GM23248 (cell line): Measurements from ENCODE around the gene SOX5. TPM values are rescaled to one million over a fixed set of nuclear protein-coding genes. Genes with fewer than 3 reads are reported as not detected.

Experiments used
- DNase-seq: peaks from one replicate; pipeline ENCODE4 v3.0.0-alpha.2; 2015
- H2AFZ ChIP-seq: fragments of 200-600 bp; sonication (generic); 2 replicates; pipeline ENCODE4 v1.6.1; 2016; ENCODE audit warnings: antibody characterized with exemption
- H3F3A ChIP-seq: fragments of 200-600 bp; sonication (generic); 2 replicates; pipeline ENCODE4 v1.6.1; 2016; ENCODE audit warnings: mild to moderate bottlenecking, antibody characterized with exemption, mixed run types; ENCODE audit not compliant: insufficient read depth
- H3K27ac ChIP-seq: fragments of 200-600 bp; sonication (generic); 2 replicates; pipeline ENCODE4 v1.5.1; 2016; ENCODE audit warnings: mild to moderate bottlenecking
- H3K27me3 ChIP-seq: fragments of 200-600 bp; sonication (generic); replicated peaks from 2 replicates; pipeline ENCODE4 v1.6.1; 2016; ENCODE audit warnings: mild to moderate bottlenecking; ENCODE audit not compliant: insufficient read depth
- H3K36me3 ChIP-seq: fragments of 200-600 bp; sonication (generic); 2 replicates; pipeline ENCODE4 v1.6.1; 2016; ENCODE audit warnings: low read depth, mild to moderate bottlenecking
- H3K4me1 ChIP-seq: fragments of 200-600 bp; sonication (generic); 2 replicates; pipeline ENCODE4 v1.6.1; 2016; ENCODE audit warnings: mild to moderate bottlenecking; ENCODE audit not compliant: insufficient read depth
- H3K4me2 ChIP-seq: fragments of 200-600 bp; sonication (generic); one replicate; pipeline ENCODE4 v1.6.1; 2016; ENCODE audit warnings: mild to moderate bottlenecking; ENCODE audit not compliant: unreplicated experiment
- H3K4me3 ChIP-seq: fragments of 200-600 bp; sonication (generic); 2 replicates; pipeline ENCODE4 v1.5.1; 2016; ENCODE audit warnings: mild to moderate bottlenecking
- H3K79me2 ChIP-seq: fragments of 200-600 bp; sonication (generic); 2 replicates; pipeline ENCODE4 v1.6.1; 2016; ENCODE audit warnings: mild to moderate bottlenecking; ENCODE audit not compliant: insufficient read depth
- H3K9ac ChIP-seq: fragments of 200-600 bp; sonication (generic); 2 replicates; pipeline ENCODE4 v1.6.1; 2016; ENCODE audit warnings: mild to moderate bottlenecking
- H3K9me2 ChIP-seq: fragments of 200-600 bp; sonication (generic); 2 replicates; pipeline ENCODE4 v1.6.1; 2016; ENCODE audit warnings: mixed run types, mild to moderate bottlenecking, moderate library complexity; ENCODE audit not compliant: insufficient read depth
- H3K9me3 ChIP-seq: fragments of 200-600 bp; sonication (generic); one replicate; pipeline ENCODE4 v1.6.1; 2017; ENCODE audit warnings: low read depth
- H4K20me1 ChIP-seq: fragments of 200-600 bp; sonication (generic); 2 replicates; pipeline ENCODE4 v1.6.0; 2016; ENCODE audit not compliant: insufficient read depth
- EZH2 ChIP-seq: fragments of 200-600 bp; sonication (generic); IDR thresholded peaks from 2 replicates; pipeline ENCODE4 v1.6.1; 2018; ENCODE audit warnings: antibody characterized with exemption, mild to moderate bottlenecking; ENCODE audit not compliant: insufficient read depth, poor library complexity, severe bottlenecking
- EZH2phosphoT487 ChIP-seq: fragments of 200-600 bp; sonication (generic); IDR thresholded peaks from 2 replicates; pipeline ENCODE4 v1.6.1; 2018; ENCODE audit warnings: antibody characterized with exemption, moderate library complexity, mild to moderate bottlenecking, low read depth; ENCODE audit not compliant: insufficient read depth
- WGBS, 2 experiments: methylation state at CpG; one replicate each; pipeline ENCODE4 v1.1.6; 2015 to 2017; ENCODE audit warnings: low lambda C conversion rate in 2 of 2, low coverage in 1 of 2; ENCODE audit errors: missing lambda C conversion rate in 2 of 2; 5-methylcytosine and 5-hydroxymethylcytosine counted together
- in situ Hi-C: fragments of 300-500 bp; cut with MboI; formaldehyde crosslinking; loops from 2 replicates; pipeline ENCODE4 v1.15.0; 2020
- polyA plus RNA-seq: library from polyadenylated mRNA; unstranded; fragments of >200 nt; fragmentation: Nextera tagmentation; extraction: Ambion mirVana; gene quantifications from 2 replicates; pipeline ENCODE4 v1.2.1, GENCODE V29; 2016
- total RNA-seq: library from RNA; depleted of rRNA; stranded (reverse); fragments of >200 nt; shearing (Covaris generic); gene quantifications from 2 replicates; pipeline ENCODE4 v1.2.3, GENCODE V29; 2014

Gene SOX5
- total and polyA plus RNA-seq, 2 experiments from 2014 or later, result not detected

GRCh38 chr12:23708185-23708837 lies 241.2 kb downstream of the SOX5 start:
- Histone ChIP-seq H3K27ac (no peak overlapping the region), H4K20me1 (no peaks in the 10 kb centered on the region), H3K9me3 (no peaks in the 10 kb centered on the region), H3K4me3 (no peak overlapping the region), H3K36me3 (no peaks in the 10 kb centered on the region), H3K27me3 (no peaks in the 10 kb centered on the region), H3K9ac (no peak overlapping the region), H3K9me2 (no peaks in the 10 kb centered on the region), H3K4me1 (no peaks in the 10 kb centered on the region), H3K79me2 (no peaks in the 10 kb centered on the region), H3K4me2 (no peak overlapping the region), H2AFZ (no peak overlapping the region), H3F3A (no peaks in the 10 kb centered on the region)
- in situ Hi-C loops, result no loop called here
- WGBS, 2 experiments, result 57 to 58% methylated on average over 6 of the region's 6 CpGs
- no peak for DNase-seq
- no peak for TF ChIP-seq EZH2phosphoT487

- Histone ChIP-seq H3K4me3 (no peak overlapping the region), H3K36me3 (no peaks in the 10 kb centered on the region), H3F3A (no peaks in the 10 kb centered on the region), H2AFZ (no peak overlapping the region), H3K9me2 (no peaks in the 10 kb centered on the region), H3K9me3 (no peaks in the 10 kb centered on the region), H3K4me1 (no peaks in the 10 kb centered on the region), H3K27me3 (no peaks in the 10 kb centered on the region), H4K20me1 (no peaks in the 10 kb centered on the region), H3K79me2 (no peaks in the 10 kb centered on the region), H3K9ac (no peak overlapping the region), H3K27ac (no peak overlapping the region), H3K4me2 (no peak overlapping the region)
- DNase-seq, result no peak
- in situ Hi-C loops, result no loop called here
- 19 to 25% methylated on average over 5 of the region's 5 CpGs for WGBS, 2 experiments
- TF ChIP-seq EZH2 (no peak), EZH2phosphoT487 (no peak)
Measured at GRCh38 chr12:23707270-23707669, 242.2 kb downstream of the SOX5 start.

- no peaks in the 10 kb centered on the region for H3K9me3 ChIP-seq
- no peak overlapping the region for H3K27ac ChIP-seq
- no peaks in the 10 kb centered on the region for H3F3A ChIP-seq
- no peaks in the 10 kb centered on the region for H3K27me3 ChIP-seq
- TF ChIP-seq EZH2phosphoT487 (no peak), EZH2 (no peak)
- H2AFZ ChIP-seq, result no peak overlapping the region
- H3K9me2 ChIP-seq, result no peaks in the 10 kb centered on the region
- no peak for DNase-seq
- H3K36me3 ChIP-seq, result no peaks in the 10 kb centered on the region
- no peaks in the 10 kb centered on the region for H3K4me1 ChIP-seq
- in situ Hi-C loops, result no loop called here
- H3K79me2 ChIP-seq, result no peaks in the 10 kb centered on the region
- H3K4me3 ChIP-seq, result no peak overlapping the region
- WGBS, 2 experiments, result 22 to 23% methylated on average over 6 of the region's 6 CpGs
- no peak overlapping the region for H3K9ac ChIP-seq
- no peak overlapping the region for H3K4me2 ChIP-seq
- H4K20me1 ChIP-seq, result no peaks in the 10 kb centered on the region
Measured at GRCh38 chr12:23704992-23705943, 244.2 kb downstream of the SOX5 start.

GRCh38 chr12:23703051-23703450 lies 246.4 kb downstream of the SOX5 start:
- no peak for TF ChIP-seq EZH2
- TF ChIP-seq EZH2phosphoT487, result no peak
- H3K9me2 ChIP-seq, result no peaks in the 10 kb centered on the region
- no peak for DNase-seq
- H3K4me2 ChIP-seq, result no peak overlapping the region
- in situ Hi-C loops, result no loop called here
- no peaks in the 10 kb centered on the region for H3F3A ChIP-seq
- H3K4me1 ChIP-seq, result no peaks in the 10 kb centered on the region
- H4K20me1 ChIP-seq, result no peaks in the 10 kb centered on the region
- no peaks in the 10 kb centered on the region for H3K79me2 ChIP-seq
- H3K9me3 ChIP-seq, result no peaks in the 10 kb centered on the region
- no peak overlapping the region for H3K4me3 ChIP-seq
- H3K36me3 ChIP-seq, result no peaks in the 10 kb centered on the region
- no peak overlapping the region for H2AFZ ChIP-seq
- H3K9ac ChIP-seq, result no peak overlapping the region
- no peak overlapping the region for H3K27ac ChIP-seq
- H3K27me3 ChIP-seq, result no peaks in the 10 kb centered on the region
- 17 to 19% methylated on average over 1 of the region's 1 CpG for WGBS, 2 experiments
